Right renal cortex interstitium (tissue), 3 donors: ENCODE results near the gene ADAMTS12. TPM values are rescaled to one million over a fixed set of nuclear protein-coding genes. Genes with fewer than 3 reads are reported as not detected.

Experiments used
- DNase-seq, 3 donors: peaks; one replicate each; pipeline ENCODE4 v3.0.0-alpha.2; 2013; ENCODE audit warnings: low read depth in 3 of 3, low spot score in 2 of 3
- polyA plus RNA-seq, 3 donors: library from polyadenylated mRNA; unstranded; fragments of 120-200 nt; gene quantifications; one replicate each; pipeline ENCODE4 v1.2.1, GENCODE V29; 2013; ENCODE audit not compliant: insufficient read length in 3 of 3

ADAMTS12 gene
- polyA plus RNA-seq, 3 donors = 14.3 to 16.9 (median 14.8) TPM

GRCh38 chr5:33769968-33770367 lies 121.8 kb downstream of the ADAMTS12 start:
- DNase-seq = no peak

GRCh38 chr5:33769196-33769595 lies 122.6 kb downstream of the ADAMTS12 start:
- no peak for DNase-seq

GRCh38 chr5:33766023-33766422 lies 125.8 kb downstream of the ADAMTS12 start:
- no peak for DNase-seq

GRCh38 chr5:33764786-33765185 lies 127.0 kb downstream of the ADAMTS12 start:
- DNase-seq = no peak

GRCh38 chr5:33763435-33763834 lies 128.4 kb downstream of the ADAMTS12 start:
- DNase-seq = no peak

- no peak for DNase-seq
Measured at GRCh38 chr5:33762859-33763258, 128.9 kb downstream of the ADAMTS12 start.

- no peak for DNase-seq
Measured at GRCh38 chr5:33761139-33761538, 130.7 kb downstream of the ADAMTS12 start.

- no peak for DNase-seq
Measured at GRCh38 chr5:33758737-33759136, 133.1 kb downstream of the ADAMTS12 start.

- DNase-seq = no peak
Measured at GRCh38 chr5:33756491-33756890, 135.3 kb downstream of the ADAMTS12 start.

GRCh38 chr5:33755231-33755630 lies 136.6 kb downstream of the ADAMTS12 start:
- DNase-seq = no peak

- no peak for DNase-seq
Measured at GRCh38 chr5:33753704-33754103, 138.1 kb downstream of the ADAMTS12 start.

- DNase-seq = no peak
Measured at GRCh38 chr5:33748754-33749153, 143.0 kb downstream of the ADAMTS12 start.

- DNase-seq = no peak
Measured at GRCh38 chr5:33745101-33745770, 146.6 kb downstream of the ADAMTS12 start.

- no peak for DNase-seq
Measured at GRCh38 chr5:33743099-33743498, 148.7 kb downstream of the ADAMTS12 start.

- no peak for DNase-seq
Measured at GRCh38 chr5:33742181-33742580, 149.6 kb downstream of the ADAMTS12 start.

- DNase-seq = no peak
Measured at GRCh38 chr5:33738967-33739366, 152.8 kb downstream of the ADAMTS12 start.

- DNase-seq = no peak
Measured at GRCh38 chr5:33738097-33738496, 153.7 kb downstream of the ADAMTS12 start.

GRCh38 chr5:33737697-33738096 lies 154.1 kb downstream of the ADAMTS12 start:
- no peak for DNase-seq

GRCh38 chr5:33737284-33737683 lies 154.5 kb downstream of the ADAMTS12 start:
- DNase-seq = no peak

- DNase-seq = no peak
Measured at GRCh38 chr5:33736510-33736909, 155.3 kb downstream of the ADAMTS12 start.

- no peak for DNase-seq
Measured at GRCh38 chr5:33735072-33735471, 156.7 kb downstream of the ADAMTS12 start.

- no peak for DNase-seq
Measured at GRCh38 chr5:33734537-33734936, 157.3 kb downstream of the ADAMTS12 start.

- no peak for DNase-seq
Measured at GRCh38 chr5:33733225-33733624, 158.6 kb downstream of the ADAMTS12 start.
